ENCODE data around the gene LMNB1.

- TF ChIP-seq CTCF (IDR thresholded peaks at IDR 0.05) (peak in 3 of 7 experiments; percentile 16 to 21 (median 18)), POLR2A (IDR thresholded peaks at IDR 0.05) (peak; percentile 45 to 71 (median 62))
Measured at GRCh38 chr5:126777257-126777974, 480 bp downstream of the LMNB1 start.
